GM12875 (cell line): ENCODE measurements around the gene LRFN4.
"Not testable (repeated sequence)": the region's sequence is repeated elsewhere in the genome, so short reads cannot be mapped to it uniquely, and the experiment has no call there.

Source experiments
- H3K4me3 ChIP-seq: one replicate; pipeline ENCODE4 v1.5.1; 2011; ENCODE audit warnings: low read depth, low read length, control low read depth
- CTCF ChIP-seq: IDR thresholded peaks from 2 replicates; pipeline ENCODE4 v1.5.1; 2011; ENCODE audit warnings: low read depth, mild to moderate bottlenecking, control low read depth, inconsistent platforms, low read length, moderate library complexity, borderline replicate concordance; ENCODE audit not compliant: insufficient read depth

LRFN4 gene

GRCh38 chr11:66820381-66820780 lies 36.5 kb upstream of the LRFN4 start:
- H3K4me3 ChIP-seq, result no peak overlapping the region
- no peak for TF ChIP-seq CTCF

GRCh38 chr11:66820901-66821300 lies 36.0 kb upstream of the LRFN4 start:
- no peak overlapping the region for H3K4me3 ChIP-seq
- TF ChIP-seq CTCF, result no peak

GRCh38 chr11:66823700-66824099 lies 33.2 kb upstream of the LRFN4 start:
- no peak overlapping the region for H3K4me3 ChIP-seq
- no peak for TF ChIP-seq CTCF

GRCh38 chr11:66824573-66824972 lies 32.3 kb upstream of the LRFN4 start:
- H3K4me3 ChIP-seq, result not testable (repeated sequence)

- no peak for TF ChIP-seq CTCF
- H3K4me3 ChIP-seq, result no peak overlapping the region
These were observed 22.4 kb upstream of the LRFN4 start for GRCh38 chr11:66834539-66834845.

GRCh38 chr11:66834943-66835342 lies 21.9 kb upstream of the LRFN4 start:
- no peak overlapping the region for H3K4me3 ChIP-seq
- TF ChIP-seq CTCF, result no peak

GRCh38 chr11:66835768-66836405 lies 21.0 kb upstream of the LRFN4 start:
- TF ChIP-seq CTCF, result no peak

GRCh38 chr11:66840317-66841091 lies 16.4 kb upstream of the LRFN4 start:
- TF ChIP-seq CTCF, result no peak
- H3K4me3 ChIP-seq, result no peak overlapping the region

More at GRCh38 chr11:66835768-66836405, 21.0 kb upstream of the LRFN4 start:
- no peak overlapping the region for H3K4me3 ChIP-seq
